ENCODE measurements around the gene CASTOR1.

CASTOR1 gene

DNA sequence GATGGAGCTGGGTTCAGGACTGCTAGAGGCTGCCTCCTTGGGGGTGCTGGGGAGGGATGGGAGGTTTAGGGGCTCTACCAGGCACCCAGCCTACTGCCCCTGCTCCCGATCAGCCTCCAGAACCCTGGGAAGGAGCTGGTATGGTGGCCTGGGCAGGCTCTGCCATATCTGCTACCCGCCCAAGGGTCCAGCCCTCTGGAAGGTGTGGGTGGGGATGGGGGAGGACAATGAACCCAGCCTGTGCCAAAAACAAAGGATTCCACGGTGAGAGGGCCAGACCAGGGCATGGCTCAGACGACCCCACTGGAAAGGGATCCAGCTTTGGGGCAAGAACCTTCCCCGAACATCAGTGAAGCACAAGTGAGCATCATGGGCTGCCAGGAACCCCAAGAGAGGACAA is 3.0 kb downstream of the CASTOR1 start:
- no peak for DNase-seq (ENCODE audit: low read depth in 3 of 3, low spot score in 1 of 3)

DNA sequence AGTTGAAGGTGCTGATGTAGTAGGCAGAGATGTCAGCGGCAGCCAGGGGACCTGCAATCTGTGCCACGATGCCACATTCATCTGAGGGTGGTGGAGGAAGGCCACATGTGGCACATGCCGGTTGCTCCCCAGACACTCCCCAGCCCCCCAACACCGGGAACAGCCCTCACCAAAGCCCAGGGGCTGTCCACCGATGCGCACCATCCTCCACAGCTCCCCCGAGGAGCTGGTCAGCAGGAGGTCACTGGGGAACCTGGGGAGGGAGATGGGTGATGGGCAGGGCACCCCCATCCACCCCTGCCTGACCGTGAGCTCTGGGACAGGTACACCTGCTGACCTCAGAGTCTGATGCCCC is 3.5 kb downstream of the CASTOR1 start:
- DNase-seq (ENCODE audit: low read depth in 3 of 3, low spot score in 1 of 3), result no peak

DNA sequence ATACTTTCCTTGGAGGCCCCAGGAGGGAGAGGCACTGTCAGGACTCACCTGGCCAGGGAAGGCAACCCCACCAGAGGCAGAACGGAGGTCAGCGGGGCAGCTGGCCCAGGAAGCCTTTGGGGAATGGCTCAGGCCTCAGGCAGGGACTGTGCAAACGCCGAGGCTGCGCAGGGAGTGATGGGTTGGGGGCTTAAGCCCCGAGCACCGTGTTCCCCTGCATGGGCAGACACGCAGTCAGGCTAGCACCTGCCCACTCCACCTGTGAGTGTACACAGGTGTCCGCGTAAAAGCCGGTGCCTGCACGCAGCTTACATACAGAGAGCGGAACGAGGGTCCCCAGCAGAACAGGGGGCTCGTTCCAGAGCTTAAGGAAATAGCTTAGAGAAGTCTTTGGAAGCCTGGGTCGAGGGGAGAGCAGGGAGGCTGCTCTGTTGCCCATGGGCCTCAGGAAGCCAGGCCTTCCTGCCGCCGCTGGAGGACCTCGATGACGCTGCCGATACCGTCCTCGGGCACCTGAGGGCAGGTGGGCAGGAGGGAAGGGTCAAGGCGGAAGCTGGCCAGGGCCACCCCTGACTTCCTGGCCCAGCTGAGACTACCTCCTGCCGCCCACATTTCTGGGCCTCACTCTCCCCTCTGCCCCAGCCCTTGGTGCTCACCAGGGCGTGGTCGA is 4.0 kb downstream of the CASTOR1 start:
- no peak for DNase-seq (ENCODE audit: low read depth in 3 of 3, low spot score in 1 of 3)

DNA sequence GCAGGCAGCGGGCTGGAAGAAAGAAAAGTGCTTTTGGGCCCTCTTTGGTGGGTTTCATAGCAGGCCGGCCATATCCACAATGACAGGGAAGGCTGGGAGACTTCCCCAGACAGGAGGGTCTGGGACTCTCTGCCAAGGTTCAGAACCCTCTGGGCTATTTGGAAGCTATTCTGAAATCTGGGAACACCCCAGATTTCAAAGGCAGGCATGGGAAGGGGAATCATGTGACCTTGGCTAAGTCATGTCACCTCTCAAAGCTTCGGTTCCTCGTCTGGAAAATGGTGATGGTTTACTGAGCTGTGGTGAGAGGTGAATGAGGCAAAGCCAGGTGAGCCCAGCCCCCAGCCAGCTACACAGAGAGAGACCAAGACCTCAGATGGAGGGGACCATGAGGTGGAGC is 4.6 kb downstream of the CASTOR1 start:
- no peak for DNase-seq (ENCODE audit: low read depth in 3 of 3, low spot score in 1 of 3)

GRCh38 chr22:30284172-30284571 is 5.1 kb downstream of the CASTOR1 start:
- no peak for DNase-seq (ENCODE audit: low read depth in 3 of 3, low spot score in 1 of 3)

GRCh38 chr22:30283342-30283741 is 6.0 kb downstream of the CASTOR1 start:
- no peak for DNase-seq (ENCODE audit: low read depth in 3 of 3, low spot score in 1 of 3)

DNA sequence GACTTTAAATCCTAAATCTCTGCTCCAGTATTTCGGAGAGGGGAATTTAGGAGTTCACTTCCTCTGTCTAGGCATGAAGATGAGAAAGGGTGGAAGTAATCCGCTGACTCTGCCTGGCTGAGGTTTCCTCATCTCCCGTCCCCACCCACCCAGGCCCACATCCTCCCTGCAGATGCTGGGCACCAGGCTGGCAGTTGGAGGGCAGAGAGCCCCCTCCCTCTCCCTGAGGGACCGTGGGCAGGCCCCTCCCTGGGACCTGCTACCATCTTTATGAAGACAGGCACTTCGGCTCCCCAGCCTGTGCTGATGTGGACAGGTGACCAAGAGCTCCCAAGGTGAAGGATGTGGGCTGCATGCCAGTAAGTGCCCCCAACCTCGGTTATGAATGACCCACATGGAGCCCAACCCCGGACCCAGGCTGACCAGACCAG is 6.7 kb downstream of the CASTOR1 start:
- no peak for DNase-seq (ENCODE audit: low read depth in 3 of 3, low spot score in 1 of 3)

DNA sequence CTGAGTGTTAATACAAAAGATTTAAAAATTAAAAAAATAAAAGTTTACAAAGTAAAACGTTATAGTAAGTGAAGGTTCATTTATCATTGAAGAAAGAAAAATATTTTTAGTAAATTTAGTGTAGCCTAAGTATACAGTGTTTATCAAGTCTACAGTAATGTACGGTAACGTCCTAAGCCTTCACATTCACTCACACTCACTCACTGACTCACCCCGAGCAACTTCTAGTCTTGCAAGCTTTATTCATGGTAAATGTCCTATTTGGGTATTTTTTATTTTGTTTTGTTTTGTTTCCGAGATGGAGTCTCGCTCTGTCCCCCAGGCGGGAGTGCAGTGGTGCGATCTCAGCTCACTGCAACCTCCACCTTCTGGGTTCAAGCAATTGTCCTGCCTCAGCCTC is 8.8 kb downstream of the CASTOR1 start:
- DNase-seq (ENCODE audit: low read depth in 3 of 3, low spot score in 1 of 3), result no peak

- no peak for DNase-seq (ENCODE audit: low read depth in 3 of 3, low spot score in 1 of 3)
Measured at GRCh38 chr22:30279932-30280331, 9.4 kb downstream of the CASTOR1 start.

- no peak for DNase-seq (ENCODE audit: low read depth in 3 of 3, low spot score in 1 of 3)
Measured at GRCh38 chr22:30279046-30279788, 10.1 kb downstream of the CASTOR1 start.

GRCh38 chr22:30277547-30278344 is 11.6 kb downstream of the CASTOR1 start:
- DNase-seq (ENCODE audit: low read depth in 3 of 3, low spot score in 1 of 3), result no peak

- DNase-seq (ENCODE audit: low read depth in 3 of 3, low spot score in 1 of 3), result no peak
Measured at GRCh38 chr22:30276039-30276438, 13.3 kb downstream of the CASTOR1 start.

DNA sequence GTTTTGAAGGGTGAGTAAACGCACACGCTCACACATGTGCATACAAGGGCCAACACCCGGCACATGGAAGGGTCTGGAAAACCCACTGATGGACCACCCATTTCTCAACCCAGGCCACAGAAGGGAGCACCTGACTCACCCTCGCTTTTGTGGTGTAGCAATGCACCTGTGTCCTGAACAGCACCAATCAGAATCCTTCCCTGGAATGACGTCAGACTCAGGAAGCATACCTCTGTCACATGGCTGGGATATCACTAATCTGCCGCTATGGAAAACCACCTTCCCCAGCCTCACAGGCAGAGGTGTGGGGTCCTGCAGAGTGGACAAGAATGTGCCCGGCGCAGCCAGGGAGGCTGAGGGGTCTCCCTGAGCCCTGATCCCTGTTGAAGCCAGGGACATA is 13.7 kb downstream of the CASTOR1 start:
- no peak for DNase-seq (ENCODE audit: low read depth in 3 of 3, low spot score in 1 of 3)

DNA sequence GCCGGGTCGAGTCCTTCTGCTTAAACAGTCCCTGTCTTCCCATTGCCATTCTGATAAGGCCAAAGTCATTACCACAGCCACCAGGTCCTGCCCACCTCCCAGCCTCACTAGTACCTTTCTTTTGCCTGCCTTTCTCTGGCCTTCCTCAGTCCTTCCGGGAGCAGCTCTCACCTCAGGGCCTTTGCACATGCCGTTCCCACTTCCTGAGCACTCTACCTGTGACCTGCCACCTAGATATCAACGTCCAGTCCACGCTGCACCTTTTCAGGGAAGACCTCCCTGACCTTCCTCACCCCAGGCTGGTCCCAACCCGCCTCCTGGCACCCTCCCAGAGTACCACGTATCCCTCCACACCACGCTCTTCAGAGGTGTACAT is 14.9 kb downstream of the CASTOR1 start:
- no peak for DNase-seq (ENCODE audit: low read depth in 3 of 3, low spot score in 1 of 3)

GRCh38 chr22:30273711-30274436 is 15.4 kb downstream of the CASTOR1 start:
- DNase-seq (ENCODE audit: low read depth in 3 of 3, low spot score in 1 of 3), result no peak

DNA sequence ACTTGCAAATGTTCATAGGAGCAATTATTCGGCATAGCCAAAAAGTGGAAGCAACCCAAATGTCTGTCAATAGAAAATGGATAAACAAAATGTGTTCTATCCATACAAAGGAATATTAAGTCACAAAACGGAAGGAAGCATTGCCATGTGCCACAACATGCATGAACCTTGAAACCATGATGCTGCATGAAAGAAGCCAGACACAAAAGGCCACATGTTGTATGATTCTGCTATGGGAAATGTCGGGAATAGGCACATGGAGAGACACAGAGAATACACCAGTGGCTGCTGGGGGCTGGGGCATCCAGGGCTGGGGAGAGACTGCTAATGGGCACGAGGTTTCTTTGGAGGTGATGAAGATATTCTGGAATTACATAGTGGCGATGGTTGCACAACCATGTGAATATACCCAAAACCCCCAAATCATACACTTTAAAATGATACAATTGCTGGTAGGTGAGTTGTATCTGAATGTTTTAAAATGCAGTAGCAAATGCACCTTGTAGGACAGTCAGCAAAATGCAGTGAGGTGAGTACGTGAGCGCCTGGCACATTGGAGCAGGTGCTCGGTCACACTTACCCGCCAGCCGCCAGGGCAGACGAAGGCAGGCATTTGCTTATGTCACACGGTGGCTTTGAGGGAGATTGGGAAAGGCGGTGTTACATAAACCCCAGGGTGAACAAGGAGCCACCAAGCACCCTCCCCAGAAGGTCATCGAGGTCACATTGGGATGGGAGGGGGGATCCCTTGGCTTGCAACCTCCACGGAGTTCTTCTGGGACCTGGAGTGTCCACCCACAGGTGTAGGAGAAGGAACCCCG is 16.3 kb downstream of the CASTOR1 start:
- DNase-seq (ENCODE audit: low read depth in 3 of 3, low spot score in 1 of 3), result no peak

- DNase-seq (ENCODE audit: low read depth in 3 of 3, low spot score in 1 of 3), result no peak
Measured at GRCh38 chr22:30270832-30271231, 18.5 kb downstream of the CASTOR1 start.

- no peak for DNase-seq (ENCODE audit: low read depth in 3 of 3, low spot score in 1 of 3)
Measured at GRCh38 chr22:30268331-30268730, 21.0 kb downstream of the CASTOR1 start.

DNA sequence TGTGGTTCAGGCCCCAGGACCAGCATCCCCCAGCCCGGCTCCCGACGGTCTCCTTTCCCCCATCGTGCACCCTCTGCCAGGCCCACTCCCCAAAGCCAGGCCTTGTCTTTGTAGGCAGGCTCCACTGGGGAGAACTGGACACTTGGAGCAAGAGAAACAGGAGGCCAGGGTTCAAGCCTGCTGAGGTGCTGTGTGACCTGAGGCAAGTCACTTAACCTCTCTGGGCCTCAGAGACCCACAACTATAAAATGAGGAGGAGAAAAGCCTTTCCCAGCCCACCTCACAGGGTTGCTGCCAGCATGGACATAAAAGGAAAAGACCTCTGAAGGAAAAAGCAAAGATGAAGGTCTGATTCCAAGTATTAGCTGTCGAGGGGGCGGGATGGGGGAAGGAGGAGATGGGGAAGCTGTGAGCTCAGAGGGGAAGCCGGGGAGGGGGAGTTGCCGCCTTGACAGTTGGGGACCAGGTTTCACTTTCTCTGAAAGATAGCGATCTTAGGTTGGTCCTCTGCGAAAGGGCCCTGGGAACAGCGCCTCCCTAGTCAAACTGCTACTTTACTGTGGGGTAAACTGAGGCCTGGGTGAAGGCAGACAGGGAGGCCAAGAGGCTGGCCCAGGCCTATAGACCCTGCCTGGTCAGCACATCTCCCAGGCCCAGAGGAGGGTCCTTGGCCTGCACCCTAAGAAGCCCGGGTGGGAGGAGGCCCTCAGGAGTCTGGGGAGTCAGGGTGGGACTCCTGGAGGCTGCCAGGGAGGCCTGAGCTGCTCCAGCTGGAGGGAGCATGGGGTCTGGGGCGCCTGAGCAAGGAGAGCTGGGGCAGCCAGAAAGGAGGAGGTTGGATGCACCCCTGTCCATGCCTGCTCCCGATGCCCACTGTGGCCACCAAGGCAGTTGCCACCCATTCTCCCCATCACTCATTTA is 21.7 kb downstream of the CASTOR1 start:
- no peak for DNase-seq (ENCODE audit: low read depth in 3 of 3, low spot score in 1 of 3)
